Activated naive CD4-positive, alpha-beta T cell treated with anti-CD3 and anti-CD28 coated beads for 36 hours (primary cell): Measurements from ENCODE around the gene B4GALT1. TPM values are rescaled to one million over a fixed set of nuclear protein-coding genes. Genes with fewer than 3 reads are reported as not detected.

Source experiments
- CTCF ChIA-PET: fragments of 350-600 bp; sonication (Branson Sonifier 250); formaldehyde crosslinking; loops from one replicate; lab custom pipeline; 2021; ENCODE audit warnings: antibody characterized with exemption; lab: Charles Lee
- DNase-seq: peaks from one replicate; pipeline ENCODE4 v3.0.0-alpha.2; 2020
- H3K27ac Mint-ChIP-seq: one replicate; pipeline ENCODE4 v1.8.0; 2021; ENCODE audit warnings: mild to moderate bottlenecking, mixed read lengths
- H3K27me3 Mint-ChIP-seq: one replicate; pipeline ENCODE4 v1.8.0; 2021; ENCODE audit warnings: low read depth, mixed read lengths
- H3K36me3 Mint-ChIP-seq: one replicate; pipeline ENCODE4 v1.8.0; 2021; ENCODE audit warnings: low read depth, mixed read lengths
- H3K4me1 Mint-ChIP-seq: one replicate; pipeline ENCODE4 v1.8.0; 2021; ENCODE audit warnings: low read depth, mixed read lengths
- H3K4me3 Mint-ChIP-seq: one replicate; pipeline ENCODE4 v1.8.0; 2021; ENCODE audit warnings: mild to moderate bottlenecking, moderate library complexity, mixed read lengths
- H3K9me3 Mint-ChIP-seq: one replicate; pipeline ENCODE4 v1.8.0; 2021; ENCODE audit warnings: mixed read lengths
- intact Hi-C: fragments of 100-400 bp; cut with micrococcal nuclease; formaldehyde crosslinking; loops from one replicate; pipeline ENCODE4 v1.15.1; 2023
- total RNA-seq, 2 experiments: library from RNA; stranded (reverse); gene quantifications; one replicate each; pipeline ENCODE4 v1.2.3, GENCODE V29; 2021

The B4GALT1 gene
- total RNA-seq, result 10 to 100 TPM; 42.8 to 44.1 TPM

GRCh38 chr9:33167084-33167971 is at the start of gene B4GALT1:
Gene B4GALT1 (minus strand): TSS chr9:33167336. CDS start chr9:33167169, 167 bp downstream.
- Mint-ChIP-seq H3K4me1 (peaks cover 53% of the 10 kb centered on the region), H3K36me3 (peaks cover 11% of the 10 kb centered on the region), H3K4me3 (peak within 1 kb of the TSS; percentile 97), H3K27me3 (no peaks in the 10 kb centered on the region), H3K9me3 (no peaks in the 10 kb centered on the region), H3K27ac (peak within 1 kb of the TSS; percentile 97)
- peak; percentile 97 for DNase-seq
- intact Hi-C loops, result loop anchor here (1.0 to 10.0 kb wide), 14 partner anchors 8 to 877 kb away; partner anchors contain the start of genes ACO1, APTX, BAG1 and DNAJA1
- CTCF ChIA-PET, result interaction anchor here (0.6 to 2.1 kb wide), 4 partner anchors 19 to 94 kb away, joined by 3 to 4 read pairs (median 4); no protein-coding TSS in a partner anchor

GRCh38 chr9:33211695-33212393 is 44.7 kb upstream of the B4GALT1 start:
- no peaks in the 10 kb centered on the region for H3K27me3 Mint-ChIP-seq
- no peaks in the 10 kb centered on the region for H3K4me1 Mint-ChIP-seq
- no peak overlapping the region for H3K4me3 Mint-ChIP-seq
- no peaks in the 10 kb centered on the region for H3K9me3 Mint-ChIP-seq
- CTCF ChIA-PET, result no interaction called here
- DNase-seq, result no peak
- intact Hi-C loops, result no loop called here
- H3K27ac Mint-ChIP-seq, result no peak overlapping the region
- H3K36me3 Mint-ChIP-seq, result no peaks in the 10 kb centered on the region

- Mint-ChIP-seq H3K9me3 (no peaks in the 10 kb centered on the region), H3K27ac (no peak overlapping the region), H3K4me3 (no peak overlapping the region), H3K36me3 (no peaks in the 10 kb centered on the region), H3K27me3 (no peaks in the 10 kb centered on the region), H3K4me1 (no peaks in the 10 kb centered on the region)
- CTCF ChIA-PET, result no interaction called here
- intact Hi-C loops, result no loop called here
- DNase-seq, result no peak
Observed at GRCh38 chr9:33210006-33210715, 43.0 kb upstream of the B4GALT1 start.

GRCh38 chr9:33209394-33209793 is 42.3 kb upstream of the B4GALT1 start:
- H3K36me3 Mint-ChIP-seq, result no peaks in the 10 kb centered on the region
- H3K27ac Mint-ChIP-seq, result peak overlapping the region; percentile 33
- H3K4me1 Mint-ChIP-seq, result no peaks in the 10 kb centered on the region
- H3K27me3 Mint-ChIP-seq, result no peaks in the 10 kb centered on the region
- CTCF ChIA-PET, result no interaction called here
- intact Hi-C loops, result no loop called here
- DNase-seq, result no peak
- no peaks in the 10 kb centered on the region for H3K9me3 Mint-ChIP-seq
- H3K4me3 Mint-ChIP-seq, result no peak overlapping the region

GRCh38 chr9:33202552-33203201 is 35.5 kb upstream of the B4GALT1 start:
- Mint-ChIP-seq H3K4me3 (no peak overlapping the region), H3K27me3 (no peaks in the 10 kb centered on the region), H3K9me3 (no peaks in the 10 kb centered on the region), H3K4me1 (peaks cover 11% of the 10 kb centered on the region), H3K36me3 (no peaks in the 10 kb centered on the region), H3K27ac (no peak overlapping the region)
- DNase-seq, result peak; percentile 48
- CTCF ChIA-PET, result interaction anchor here (1.6 kb wide), 1 partner anchor 24 kb away, joined by 4 read pairs; no protein-coding TSS in a partner anchor
- intact Hi-C loops, result no loop called here

- no peaks in the 10 kb centered on the region for H3K36me3 Mint-ChIP-seq
- intact Hi-C loops, result no loop called here
- H3K9me3 Mint-ChIP-seq, result no peaks in the 10 kb centered on the region
- DNase-seq, result no peak
- H3K4me1 Mint-ChIP-seq, result peaks cover 11% of the 10 kb centered on the region
- no peak overlapping the region for H3K27ac Mint-ChIP-seq
- H3K4me3 Mint-ChIP-seq, result no peak overlapping the region
- H3K27me3 Mint-ChIP-seq, result no peaks in the 10 kb centered on the region
- CTCF ChIA-PET, result interaction anchor here (0.6 to 1.6 kb wide), 3 partner anchors 11 to 24 kb away, joined by 3 to 6 read pairs (median 3); no protein-coding TSS in a partner anchor
Observed at GRCh38 chr9:33202018-33202417, 34.9 kb upstream of the B4GALT1 start.

- intact Hi-C loops, result no loop called here
- H3K36me3 Mint-ChIP-seq, result no peaks in the 10 kb centered on the region
- no peaks in the 10 kb centered on the region for H3K9me3 Mint-ChIP-seq
- CTCF ChIA-PET, result no interaction called here
- peaks cover 11% of the 10 kb centered on the region for H3K4me1 Mint-ChIP-seq
- no peaks in the 10 kb centered on the region for H3K27me3 Mint-ChIP-seq
- DNase-seq, result no peak
- H3K27ac Mint-ChIP-seq, result no peak overlapping the region
- no peak overlapping the region for H3K4me3 Mint-ChIP-seq
Observed at GRCh38 chr9:33198165-33198564, 31.0 kb upstream of the B4GALT1 start.

- Mint-ChIP-seq H3K4me3 (no peak overlapping the region), H3K36me3 (no peaks in the 10 kb centered on the region), H3K9me3 (no peaks in the 10 kb centered on the region), H3K27ac (no peak overlapping the region), H3K4me1 (peaks cover 6% of the 10 kb centered on the region), H3K27me3 (no peaks in the 10 kb centered on the region)
- no peak for DNase-seq
- intact Hi-C loops, result no loop called here
- CTCF ChIA-PET, result no interaction called here
Observed at GRCh38 chr9:33197279-33198152, 30.4 kb upstream of the B4GALT1 start.

- Mint-ChIP-seq H3K4me3 (no peak overlapping the region), H3K27me3 (no peaks in the 10 kb centered on the region), H3K4me1 (no peaks in the 10 kb centered on the region), H3K36me3 (no peaks in the 10 kb centered on the region), H3K27ac (no peak overlapping the region), H3K9me3 (no peaks in the 10 kb centered on the region)
- DNase-seq, result no peak
- intact Hi-C loops, result no loop called here
- CTCF ChIA-PET, result no interaction called here
Observed at GRCh38 chr9:33196736-33197135, 29.6 kb upstream of the B4GALT1 start.

- CTCF ChIA-PET, result no interaction called here
- H3K4me3 Mint-ChIP-seq, result no peak overlapping the region
- H3K27ac Mint-ChIP-seq, result no peak overlapping the region
- no peaks in the 10 kb centered on the region for H3K9me3 Mint-ChIP-seq
- H3K36me3 Mint-ChIP-seq, result no peaks in the 10 kb centered on the region
- no peaks in the 10 kb centered on the region for H3K27me3 Mint-ChIP-seq
- intact Hi-C loops, result no loop called here
- H3K4me1 Mint-ChIP-seq, result no peaks in the 10 kb centered on the region
- DNase-seq, result no peak
Observed at GRCh38 chr9:33193818-33194217, 26.7 kb upstream of the B4GALT1 start.
